Activated CD4-positive, alpha-beta T cell treated with anti-CD3 and anti-CD28 coated beads, Interleukin-2, amount 10 ng/mL, durations not matched to agents 24 days and 14 days (primary cell): ENCODE measurements around the gene PARD3. TPM values are rescaled to one million over a fixed set of nuclear protein-coding genes. Genes with fewer than 3 reads are reported as not detected.
"Not testable (repeated sequence)": the region's sequence is repeated elsewhere in the genome, so short reads cannot be mapped to it uniquely, and the experiment has no call there.

Source experiments
- DNase-seq: peaks from one replicate; pipeline ENCODE4 v3.0.0; 2022
- H3K27ac Mint-ChIP-seq: one replicate; pipeline ENCODE4 v1.8.0; 2022; ENCODE audit warnings: mild to moderate bottlenecking, mixed read lengths
- H3K27me3 Mint-ChIP-seq: one replicate; pipeline ENCODE4 v1.8.0; 2022; ENCODE audit warnings: mixed read lengths
- H3K36me3 Mint-ChIP-seq: one replicate; pipeline ENCODE4 v1.8.0; 2022; ENCODE audit warnings: low read depth, mild to moderate bottlenecking, mixed read lengths
- H3K4me1 Mint-ChIP-seq: one replicate; pipeline ENCODE4 v1.8.0; 2021; ENCODE audit warnings: mixed read lengths
- H3K4me3 Mint-ChIP-seq: one replicate; pipeline ENCODE4 v1.8.0; 2022; ENCODE audit warnings: mild to moderate bottlenecking, moderate library complexity, mixed read lengths
- H3K9me3 Mint-ChIP-seq: one replicate; pipeline ENCODE4 v1.8.0; 2021; ENCODE audit warnings: mixed read lengths
- intact Hi-C: fragments of 100-400 bp; cut with micrococcal nuclease; formaldehyde crosslinking; loops from one replicate; pipeline ENCODE4 v1.15.1; 2023
- total RNA-seq: library from RNA; stranded (reverse); gene quantifications from 2 replicates; pipeline ENCODE4 v1.2.3, GENCODE V29; 2022

Gene PARD3
- total RNA-seq, 1 donor from 2014 or later: 2.9 TPM

- H3K36me3 Mint-ChIP-seq: no peaks in the 10 kb centered on the region
- no peak overlapping the region for H3K27ac Mint-ChIP-seq
- intact Hi-C loops: no loop called here
- no peak overlapping the region for H3K4me3 Mint-ChIP-seq
- DNase-seq: no peak
- peaks cover 1% of the 10 kb centered on the region for H3K27me3 Mint-ChIP-seq
- no peaks in the 10 kb centered on the region for H3K4me1 Mint-ChIP-seq
- no peaks in the 10 kb centered on the region for H3K9me3 Mint-ChIP-seq
These were observed 167.9 kb downstream of the PARD3 start for GRCh38 chr10:34647160-34647559.

GRCh38 chr10:34646331-34646730 lies 168.8 kb downstream of the PARD3 start:
- peaks cover 1% of the 10 kb centered on the region for H3K27me3 Mint-ChIP-seq

GRCh38 chr10:34644815-34645214 lies 170.3 kb downstream of the PARD3 start:
- DNase-seq, H3K36me3 Mint-ChIP-seq, H3K27me3 Mint-ChIP-seq, H3K4me1 Mint-ChIP-seq, H3K27ac Mint-ChIP-seq, intact Hi-C loops, H3K4me3 Mint-ChIP-seq, H3K9me3 Mint-ChIP-seq: not testable (repeated sequence)

More at GRCh38 chr10:34646331-34646730, 168.8 kb downstream of the PARD3 start:
- Mint-ChIP-seq H3K9me3 (no peaks in the 10 kb centered on the region), H3K4me3 (no peak overlapping the region), H3K4me1 (no peaks in the 10 kb centered on the region), H3K27ac (no peak overlapping the region), H3K36me3 (no peaks in the 10 kb centered on the region)
- intact Hi-C loops: no loop called here
- no peak for DNase-seq

GRCh38 chr10:34644224-34644623 lies 170.9 kb downstream of the PARD3 start:
- no peaks in the 10 kb centered on the region for H3K36me3 Mint-ChIP-seq
- H3K4me3 Mint-ChIP-seq: no peak overlapping the region
- DNase-seq: no peak
- H3K4me1 Mint-ChIP-seq: no peaks in the 10 kb centered on the region
- intact Hi-C loops: no loop called here
- H3K9me3 Mint-ChIP-seq: no peaks in the 10 kb centered on the region
- no peak overlapping the region for H3K27ac Mint-ChIP-seq
- peaks cover 1% of the 10 kb centered on the region for H3K27me3 Mint-ChIP-seq

GRCh38 chr10:34643620-34644019 lies 171.5 kb downstream of the PARD3 start:
- intact Hi-C loops: no loop called here
- peaks cover 1% of the 10 kb centered on the region for H3K27me3 Mint-ChIP-seq
- no peaks in the 10 kb centered on the region for H3K4me1 Mint-ChIP-seq
- no peaks in the 10 kb centered on the region for H3K36me3 Mint-ChIP-seq
- no peak overlapping the region for H3K27ac Mint-ChIP-seq
- H3K4me3 Mint-ChIP-seq: no peak overlapping the region
- no peaks in the 10 kb centered on the region for H3K9me3 Mint-ChIP-seq
- no peak for DNase-seq

- intact Hi-C loops: no loop called here
- Mint-ChIP-seq H3K27me3 (peaks cover under 1% of the 10 kb centered on the region), H3K4me3 (no peak overlapping the region), H3K4me1 (peaks cover 2% of the 10 kb centered on the region), H3K9me3 (no peaks in the 10 kb centered on the region), H3K27ac (no peak overlapping the region), H3K36me3 (no peaks in the 10 kb centered on the region)
- no peak for DNase-seq
These were observed 173.1 kb downstream of the PARD3 start for GRCh38 chr10:34641913-34642558.

GRCh38 chr10:34641147-34641912 lies 173.8 kb downstream of the PARD3 start:
- intact Hi-C loops: no loop called here
- H3K4me1 Mint-ChIP-seq: peaks cover 2% of the 10 kb centered on the region
- H3K27ac Mint-ChIP-seq: no peak overlapping the region
- DNase-seq: no peak
- no peaks in the 10 kb centered on the region for H3K36me3 Mint-ChIP-seq
- H3K9me3 Mint-ChIP-seq: no peaks in the 10 kb centered on the region
- H3K27me3 Mint-ChIP-seq: no peaks in the 10 kb centered on the region
- no peak overlapping the region for H3K4me3 Mint-ChIP-seq

GRCh38 chr10:34638406-34639054 lies 176.6 kb downstream of the PARD3 start:
- H3K27me3 Mint-ChIP-seq: no peaks in the 10 kb centered on the region
- no peak overlapping the region for H3K4me3 Mint-ChIP-seq
- peaks cover 2% of the 10 kb centered on the region for H3K4me1 Mint-ChIP-seq
- DNase-seq: peak; percentile 89
- no peaks in the 10 kb centered on the region for H3K9me3 Mint-ChIP-seq
- H3K36me3 Mint-ChIP-seq: no peaks in the 10 kb centered on the region
- intact Hi-C loops: loop anchor here (1.0 to 5.0 kb wide), 2 partner anchors 116 to 1308 kb away; no protein-coding TSS in a partner anchor
- no peak overlapping the region for H3K27ac Mint-ChIP-seq

GRCh38 chr10:34637418-34637911 lies 177.6 kb downstream of the PARD3 start:
- Mint-ChIP-seq H3K27me3 (no peaks in the 10 kb centered on the region), H3K4me3 (no peak overlapping the region), H3K4me1 (peaks cover 2% of the 10 kb centered on the region), H3K36me3 (no peaks in the 10 kb centered on the region), H3K9me3 (no peaks in the 10 kb centered on the region), H3K27ac (no peak overlapping the region)
- intact Hi-C loops: loop anchor here (1.0 to 5.0 kb wide), 2 partner anchors 115 to 1444 kb away; no protein-coding TSS in a partner anchor
- peak; percentile 90 for DNase-seq

- no peak for DNase-seq
- Mint-ChIP-seq H3K4me1 (peaks cover 2% of the 10 kb centered on the region), H3K27ac (no peak overlapping the region), H3K4me3 (no peak overlapping the region), H3K27me3 (no peaks in the 10 kb centered on the region), H3K9me3 (no peaks in the 10 kb centered on the region), H3K36me3 (no peaks in the 10 kb centered on the region)
- intact Hi-C loops: loop anchor here (5.0 kb wide), 1 partner anchor 113 kb away; no protein-coding TSS in a partner anchor
These were observed 180.0 kb downstream of the PARD3 start for GRCh38 chr10:34635111-34635510.

- no peak for DNase-seq
- intact Hi-C loops: no loop called here
- Mint-ChIP-seq H3K36me3 (no peaks in the 10 kb centered on the region), H3K27me3 (no peaks in the 10 kb centered on the region), H3K27ac (no peak overlapping the region), H3K4me3 (no peak overlapping the region), H3K9me3 (no peaks in the 10 kb centered on the region), H3K4me1 (peaks cover 2% of the 10 kb centered on the region)
These were observed 181.7 kb downstream of the PARD3 start for GRCh38 chr10:34633374-34633773.

- H3K27ac Mint-ChIP-seq: no peak overlapping the region
- H3K36me3 Mint-ChIP-seq: no peaks in the 10 kb centered on the region
- no peak overlapping the region for H3K4me3 Mint-ChIP-seq
- H3K4me1 Mint-ChIP-seq: no peaks in the 10 kb centered on the region
- no peak for DNase-seq
- H3K9me3 Mint-ChIP-seq: no peaks in the 10 kb centered on the region
- H3K27me3 Mint-ChIP-seq: no peaks in the 10 kb centered on the region
- intact Hi-C loops: no loop called here
These were observed 186.0 kb downstream of the PARD3 start for GRCh38 chr10:34629084-34629483.

- Mint-ChIP-seq H3K4me3 (no peak overlapping the region), H3K36me3 (no peaks in the 10 kb centered on the region), H3K9me3 (no peaks in the 10 kb centered on the region), H3K27ac (no peak overlapping the region), H3K4me1 (no peaks in the 10 kb centered on the region), H3K27me3 (no peaks in the 10 kb centered on the region)
- intact Hi-C loops: no loop called here
- no peak for DNase-seq
These were observed 186.8 kb downstream of the PARD3 start for GRCh38 chr10:34628174-34628796.
